Gastroesophageal sphincter (tissue), 4 donors: ENCODE results near the gene GMPR. TPM values are rescaled to one million over a fixed set of nuclear protein-coding genes. Genes with fewer than 3 reads are reported as not detected.

Experiments used
- ATAC-seq: fragments of 150-250 bp; one replicate; pipeline ENCODE4 v1.9.1; 2016; ENCODE audit warnings: mild to moderate bottlenecking, moderate library complexity
- H3K27ac ChIP-seq, 4 donors: fragments of 200-600 bp; sonication (generic) in 3 of 4; 1 replicate in 3 of 4; 2 replicates in 1 of 4; pipeline ENCODE4 v1.5.1; 2016 to 2019
- H3K27me3 ChIP-seq: fragments of 200-600 bp; sonication (generic); one replicate; pipeline ENCODE4 v1.5.1; 2019
- H3K36me3 ChIP-seq, 2 donors: fragments of 200-600 bp; sonication (generic); one replicate each; pipeline ENCODE4 v1.5.1; 2019; ENCODE audit warnings: control low read depth in 1 of 2
- H3K4me1 ChIP-seq, 3 donors: fragments of 200-600 bp; sonication (generic); 1 replicate in 2 of 3; 2 replicates in 1 of 3; pipeline ENCODE4 v1.5.1; 2016 to 2019; ENCODE audit warnings: control low read depth in 2 of 3
- H3K4me3 ChIP-seq, 2 donors: fragments of 200-600 bp; sonication (generic); one replicate each; pipeline ENCODE4 v1.5.1; 2019; ENCODE audit warnings: mild to moderate bottlenecking in 1 of 2, moderate library complexity in 1 of 2
- H3K9me3 ChIP-seq, 3 donors: fragments of 200-600 bp; sonication (generic); one replicate each; pipeline ENCODE4 v1.5.1; 2017 to 2019; ENCODE audit warnings: control low read depth in 2 of 3
- EP300 ChIP-seq: sonication (generic); formaldehyde crosslinking; IDR thresholded peaks from one replicate; pipeline ENCODE4 v1.6.1; 2017; ENCODE audit warnings: antibody characterized with exemption, mild to moderate bottlenecking
- POLR2A ChIP-seq, 2 donors: fragments of 450-650 bp; IDR thresholded peaks; one replicate each; pipeline ENCODE4 v1.6.1; 2017; ENCODE audit warnings: antibody characterized with exemption in 2 of 2, mild to moderate bottlenecking in 2 of 2, moderate library complexity in 1 of 2
- POLR2AphosphoS5 ChIP-seq: sonication (generic); formaldehyde crosslinking; IDR thresholded peaks from one replicate; pipeline ENCODE4 v1.6.1; 2017; ENCODE audit warnings: antibody characterized with exemption
- WGBS, 2 donors: methylation state at CpG; one replicate each; pipeline ENCODE4 v1.1.5; 2018; ENCODE audit warnings: low coverage in 1 of 2; 5-methylcytosine and 5-hydroxymethylcytosine counted together
- total RNA-seq, 4 donors: library from RNA; depleted of rRNA; stranded (reverse); fragments of >200 nt; gene quantifications; one replicate each; pipeline ENCODE4 v1.1.0, GENCODE V29; 2016
- TF ChIP-seq, protein P1 (sequence below), 4 experiments: fragments of 200-600 bp in 2 of 4; fragments of 450-650 bp in 2 of 4; sonication (generic) in 1 of 4; IDR thresholded peaks; one replicate each; pipeline ENCODE4 v1.5.1; 2017 to 2019; ENCODE audit warnings: antibody characterized with exemption in 4 of 4, mild to moderate bottlenecking in 2 of 4, moderate library complexity in 2 of 4

The GMPR gene
- total RNA-seq, 4 donors from 2014 or later, result 18.2 to 71.5 (median 45.6) TPM

GRCh38 chr6:16205377-16206144 lies 32.8 kb upstream of the GMPR start:
- ATAC-seq, result no peak
- peaks cover 8% of the 10 kb centered on the region for H3K27me3 ChIP-seq
- TF ChIP-seq, protein P1, sequence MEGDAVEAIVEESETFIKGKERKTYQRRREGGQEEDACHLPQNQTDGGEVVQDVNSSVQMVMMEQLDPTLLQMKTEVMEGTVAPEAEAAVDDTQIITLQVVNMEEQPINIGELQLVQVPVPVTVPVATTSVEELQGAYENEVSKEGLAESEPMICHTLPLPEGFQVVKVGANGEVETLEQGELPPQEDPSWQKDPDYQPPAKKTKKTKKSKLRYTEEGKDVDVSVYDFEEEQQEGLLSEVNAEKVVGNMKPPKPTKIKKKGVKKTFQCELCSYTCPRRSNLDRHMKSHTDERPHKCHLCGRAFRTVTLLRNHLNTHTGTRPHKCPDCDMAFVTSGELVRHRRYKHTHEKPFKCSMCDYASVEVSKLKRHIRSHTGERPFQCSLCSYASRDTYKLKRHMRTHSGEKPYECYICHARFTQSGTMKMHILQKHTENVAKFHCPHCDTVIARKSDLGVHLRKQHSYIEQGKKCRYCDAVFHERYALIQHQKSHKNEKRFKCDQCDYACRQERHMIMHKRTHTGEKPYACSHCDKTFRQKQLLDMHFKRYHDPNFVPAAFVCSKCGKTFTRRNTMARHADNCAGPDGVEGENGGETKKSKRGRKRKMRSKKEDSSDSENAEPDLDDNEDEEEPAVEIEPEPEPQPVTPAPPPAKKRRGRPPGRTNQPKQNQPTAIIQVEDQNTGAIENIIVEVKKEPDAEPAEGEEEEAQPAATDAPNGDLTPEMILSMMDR (IDR thresholded peaks at IDR 0.05), result no peak
- TF ChIP-seq POLR2AphosphoS5 (no peak), POLR2A (IDR thresholded peaks at IDR 0.05) (no peak), EP300 (no peak)
- H3K4me3 ChIP-seq, result no peak overlapping the region
- peaks cover 0 to 12% (median 3%) of the 10 kb centered on the region in 3 donors for H3K4me1 ChIP-seq
- WGBS, 2 donors, result 72 to 79% methylated on average over 4 of the region's 4 CpGs
- no peak overlapping the region for H3K27ac ChIP-seq
- no peaks in the 10 kb centered on the region for H3K36me3 ChIP-seq
- no peaks in the 10 kb centered on the region for H3K9me3 ChIP-seq

- H3K4me1 ChIP-seq, result peaks cover 0 to 11% (median 3%) of the 10 kb centered on the region in 3 donors
- H3K9me3 ChIP-seq, result no peaks in the 10 kb centered on the region
- ATAC-seq, result peak; percentile 62
- H3K36me3 ChIP-seq, result no peaks in the 10 kb centered on the region
- TF ChIP-seq, protein P1 (IDR thresholded peaks at IDR 0.05), result peak; percentile 94 to 98 (median 96)
- TF ChIP-seq POLR2AphosphoS5, result peak; percentile 22
- TF ChIP-seq EP300, result no peak
- no peak for TF ChIP-seq POLR2A (IDR thresholded peaks at IDR 0.05)
- 0% methylated on average over 3 to 6 of the region's 6 CpGs for WGBS, 2 donors
- H3K27ac ChIP-seq, result no peak overlapping the region
- peaks cover 8% of the 10 kb centered on the region for H3K27me3 ChIP-seq
- no peak overlapping the region for H3K4me3 ChIP-seq
Observed at GRCh38 chr6:16206595-16207037, 31.8 kb upstream of the GMPR start.

DNA sequence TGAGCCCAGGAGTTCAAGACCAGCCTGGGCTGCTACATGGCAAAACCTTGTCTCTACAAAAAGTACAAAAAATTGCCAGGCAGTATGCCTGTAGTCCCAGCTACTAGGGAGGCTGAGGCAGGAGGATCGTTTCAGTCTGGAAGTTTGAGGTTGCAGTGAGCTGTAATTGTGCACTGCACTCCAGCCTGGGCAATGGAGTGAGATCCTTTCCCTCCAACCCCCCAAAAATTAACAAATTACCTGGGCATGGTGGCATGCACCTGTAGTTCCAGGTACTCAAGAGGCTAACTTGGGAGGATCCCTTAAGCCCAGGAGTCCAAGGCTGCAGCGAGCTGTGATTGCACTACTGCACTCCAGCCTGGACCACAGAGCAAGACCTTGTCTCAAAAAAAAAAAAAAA lies 29.4 kb upstream of the GMPR start:
- Histone ChIP-seq H3K27me3 (peaks cover 8% of the 10 kb centered on the region), H3K4me3 (no peak overlapping the region), H3K36me3 (no peaks in the 10 kb centered on the region), H3K27ac (no peak overlapping the region), H3K9me3 (no peaks in the 10 kb centered on the region), H3K4me1 (peaks cover 0 to 11% (median 3%) of the 10 kb centered on the region in 3 donors)
- WGBS, 2 donors, result 50 to 67% methylated on average over 1 to 2 of the region's 2 CpGs
- ATAC-seq, result no peak
- TF ChIP-seq POLR2AphosphoS5 (no peak), EP300 (no peak), POLR2A (IDR thresholded peaks at IDR 0.05) (no peak)
- TF ChIP-seq, protein P1 (IDR thresholded peaks at IDR 0.05), result no peak

GRCh38 chr6:16209539-16209938 lies 28.8 kb upstream of the GMPR start:
- TF ChIP-seq POLR2A (IDR thresholded peaks at IDR 0.05) (no peak), EP300 (no peak), POLR2AphosphoS5 (no peak)
- TF ChIP-seq, protein P1 (IDR thresholded peaks at IDR 0.05), result no peak
- Histone ChIP-seq H3K4me1 (peaks cover 0 to 11% (median 3%) of the 10 kb centered on the region in 3 donors), H3K27ac (no peak overlapping the region), H3K27me3 (peaks cover 8% of the 10 kb centered on the region), H3K36me3 (no peaks in the 10 kb centered on the region), H3K4me3 (no peak overlapping the region), H3K9me3 (no peaks in the 10 kb centered on the region)
- 60 to 63% methylated on average over 4 of the region's 4 CpGs for WGBS, 2 donors
- ATAC-seq, result no peak

- H3K4me1 ChIP-seq, result peaks cover 0 to 20% (median 0%) of the 10 kb centered on the region in 3 donors
- TF ChIP-seq, protein P1 (IDR thresholded peaks at IDR 0.05), result no peak
- TF ChIP-seq POLR2A (IDR thresholded peaks at IDR 0.05) (no peak), POLR2AphosphoS5 (no peak), EP300 (no peak)
- no peak overlapping the region for H3K27ac ChIP-seq
- no peak overlapping the region for H3K4me3 ChIP-seq
- H3K9me3 ChIP-seq, result no peaks in the 10 kb centered on the region
- WGBS, 2 donors, result 98 to 100% methylated on average over 3 to 4 of the region's 4 CpGs
- no peak for ATAC-seq
- H3K36me3 ChIP-seq, result no peaks in the 10 kb centered on the region
- H3K27me3 ChIP-seq, result peaks cover 15% of the 10 kb centered on the region
Observed at GRCh38 chr6:16212276-16212675, 26.1 kb upstream of the GMPR start.
